Measurements from ENCODE around the gene FOXQ1. TPM values are rescaled to one million over a fixed set of nuclear protein-coding genes. Genes with fewer than 3 reads are reported as not detected.

Gene FOXQ1
- 1.1 TPM for total RNA-seq

DNA sequence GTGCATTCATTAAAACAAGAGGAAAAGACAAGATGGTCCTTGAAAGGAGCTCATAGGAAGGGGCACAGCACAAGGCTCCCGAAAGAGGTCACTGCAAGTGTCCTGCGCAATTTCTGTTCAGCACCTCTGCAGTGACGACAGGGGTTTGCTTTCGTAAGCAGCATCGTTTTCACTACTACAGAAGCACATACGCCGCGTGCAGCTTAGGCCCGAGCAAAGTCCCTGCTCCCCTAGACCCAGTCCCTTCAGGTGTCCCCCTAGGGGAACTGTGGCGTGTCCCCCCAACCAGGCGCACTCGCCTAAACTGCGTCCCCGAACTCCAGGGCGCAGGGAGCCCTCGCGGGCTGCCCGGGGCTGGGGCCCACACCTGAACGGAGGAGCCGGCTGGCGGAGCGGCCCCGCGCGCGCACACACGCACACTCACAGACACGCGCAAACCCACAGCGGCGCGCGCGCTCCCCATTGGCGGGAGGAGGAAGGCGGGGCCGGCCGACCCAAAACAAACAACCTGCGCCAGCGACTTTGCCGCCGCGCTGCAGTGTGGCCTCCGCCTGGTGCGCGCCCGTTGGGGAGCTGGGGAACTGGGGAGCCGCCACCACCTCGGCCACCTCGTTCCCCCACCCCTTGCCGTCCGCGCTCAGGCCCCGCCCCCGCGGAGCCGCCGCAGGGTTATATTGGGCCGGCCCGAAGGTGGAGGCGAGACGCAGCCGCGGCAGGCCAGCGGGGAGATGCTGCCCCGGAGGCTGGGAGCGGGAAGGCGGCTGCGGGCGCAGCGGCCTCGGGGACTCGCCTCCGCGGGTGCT lies at the start of gene FOXQ1:
Gene FOXQ1 (plus strand): TSS at position 699 of the 803 bp plus-strand sequence. CDS start 607 bp downstream, outside the sequence.
- DNase-seq = peak; percentile 38

- DNase-seq = no peak
Measured at GRCh38 chr6:1262704-1263038, 49.2 kb upstream of the FOXQ1 start.

GRCh38 chr6:1263039-1263849 lies 48.7 kb upstream of the FOXQ1 start:
- no peak for DNase-seq

GRCh38 chr6:1263850-1264377 lies 48.0 kb upstream of the FOXQ1 start:
- no peak for DNase-seq

DNA sequence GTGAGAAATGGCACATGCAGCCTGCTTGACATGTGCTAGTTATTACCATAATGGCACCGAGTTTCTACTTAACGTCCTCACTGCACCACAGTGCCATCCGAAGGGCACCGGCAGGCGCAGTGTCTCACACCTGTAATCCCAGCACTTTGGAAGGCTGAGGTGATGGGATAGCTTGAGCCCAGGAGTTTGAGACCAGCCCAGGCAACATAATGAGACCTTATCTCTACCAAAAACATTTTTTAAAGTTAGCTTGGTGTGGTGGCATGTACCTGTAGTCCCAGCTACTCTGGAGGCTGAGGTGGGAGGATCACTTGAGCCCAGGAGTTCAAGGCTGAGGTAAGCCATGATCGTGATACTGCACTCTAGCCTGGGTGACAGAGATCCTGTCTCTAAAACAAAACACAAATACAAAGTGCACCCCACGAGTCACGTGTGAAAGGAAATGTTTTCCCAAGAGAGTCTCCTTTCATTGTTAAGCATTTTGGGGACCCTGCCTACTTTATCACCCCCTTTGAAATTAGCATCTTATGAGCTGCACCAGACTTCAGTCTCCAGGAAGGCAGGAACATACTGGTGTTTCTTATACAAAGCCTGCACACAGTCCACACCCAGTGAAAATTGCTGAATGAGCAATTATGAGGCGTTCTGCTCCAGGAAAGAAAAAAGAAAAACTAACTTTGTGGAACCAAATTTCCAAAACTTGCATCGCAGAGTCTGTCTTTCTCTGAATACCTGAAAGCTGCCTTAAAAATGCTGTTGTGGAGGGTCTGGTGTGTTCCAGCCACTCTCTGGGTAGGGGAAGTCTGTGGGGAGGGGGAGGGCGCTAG lies 47.1 kb upstream of the FOXQ1 start:
- no peak for DNase-seq

GRCh38 chr6:1266686-1267056 lies 45.2 kb upstream of the FOXQ1 start:
- DNase-seq = no peak

DNA sequence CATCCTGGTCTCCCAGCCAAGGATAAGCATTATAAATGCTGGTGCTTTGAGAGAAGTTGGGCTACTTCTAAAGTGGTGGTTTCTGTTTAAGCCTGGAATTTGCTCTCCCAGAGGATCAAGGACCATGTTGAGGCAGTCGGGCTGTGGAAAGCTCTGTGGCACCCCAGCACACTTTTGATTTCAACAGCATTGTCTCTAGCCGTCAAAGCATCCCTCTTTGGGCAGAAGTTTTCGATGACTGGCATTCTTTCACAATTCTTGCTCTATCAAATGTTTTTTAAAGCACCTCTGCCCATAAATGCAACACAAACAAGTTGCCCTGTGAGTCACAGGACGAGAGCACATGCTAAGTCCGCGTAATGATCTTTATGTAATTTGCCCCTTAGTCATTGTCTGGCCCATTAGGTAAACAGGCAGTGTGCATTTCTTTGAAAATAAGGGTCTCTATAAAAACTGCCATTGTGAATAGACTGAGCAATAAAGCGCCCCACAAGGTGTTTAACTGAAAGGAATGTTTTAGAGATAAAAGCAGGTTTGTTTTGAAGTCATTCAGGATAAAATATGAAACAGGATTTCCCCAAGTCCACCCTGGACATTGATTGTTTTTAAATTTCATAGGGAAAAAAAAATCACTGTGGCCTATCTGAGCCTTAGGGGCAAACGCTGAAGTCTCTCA lies 44.7 kb upstream of the FOXQ1 start:
- no peak for DNase-seq

GRCh38 chr6:1267790-1268762 lies 43.8 kb upstream of the FOXQ1 start:
- no peak for DNase-seq

- no peak for DNase-seq
Measured at GRCh38 chr6:1271071-1271763, 40.7 kb upstream of the FOXQ1 start.

GRCh38 chr6:1278061-1278720 lies 33.7 kb upstream of the FOXQ1 start:
- no peak for DNase-seq

GRCh38 chr6:1279065-1279464 lies 32.8 kb upstream of the FOXQ1 start:
- DNase-seq = no peak

- no peak for DNase-seq
Measured at GRCh38 chr6:1280666-1281300, 31.1 kb upstream of the FOXQ1 start.

DNA sequence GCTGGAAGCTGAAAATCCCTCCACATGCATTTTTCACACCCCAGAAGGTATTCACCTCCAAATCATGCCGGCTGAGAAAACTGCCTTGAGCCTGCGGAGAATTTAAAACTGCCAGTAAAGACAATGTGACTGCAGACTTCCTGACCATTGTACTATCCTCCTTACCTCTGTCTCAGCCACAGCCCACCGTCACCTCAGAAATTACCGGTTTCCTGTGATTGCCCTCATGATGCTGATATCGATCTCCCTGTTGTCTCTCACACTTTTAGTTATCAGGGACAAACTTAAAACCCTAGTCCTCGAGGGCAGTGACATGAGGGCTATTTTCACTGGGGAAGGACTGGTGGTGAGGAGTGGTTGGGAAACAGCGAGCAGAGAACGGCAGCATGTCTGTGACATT lies 30.2 kb upstream of the FOXQ1 start:
- DNase-seq = no peak

GRCh38 chr6:1283501-1283900 lies 28.4 kb upstream of the FOXQ1 start:
- DNase-seq = no peak

- no peak for DNase-seq
Measured at GRCh38 chr6:1285556-1285955, 26.3 kb upstream of the FOXQ1 start.

- DNase-seq = no peak
Measured at GRCh38 chr6:1285956-1286355, 25.9 kb upstream of the FOXQ1 start.

- DNase-seq = no peak
Measured at GRCh38 chr6:1287103-1287591, 24.8 kb upstream of the FOXQ1 start.

DNA sequence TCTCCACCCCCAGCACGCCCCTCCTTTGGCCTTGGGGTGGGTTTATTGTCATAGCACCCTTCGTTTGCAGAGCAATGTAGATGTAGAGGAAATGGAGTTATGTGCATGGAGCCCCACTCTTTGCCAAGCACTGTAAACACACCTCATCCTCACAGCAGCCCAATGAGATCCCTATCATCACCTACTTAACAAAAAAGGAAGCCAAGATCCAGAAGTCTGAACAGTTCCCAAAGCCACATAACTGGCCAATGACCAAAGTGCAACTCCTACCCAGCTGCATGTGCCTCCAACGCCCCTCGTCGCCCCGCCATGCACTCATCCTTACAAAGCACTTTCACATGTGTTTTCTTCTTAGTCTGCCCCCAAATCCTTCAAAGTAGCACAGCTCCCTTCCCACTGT lies 21.8 kb upstream of the FOXQ1 start:
- DNase-seq = no peak

DNA sequence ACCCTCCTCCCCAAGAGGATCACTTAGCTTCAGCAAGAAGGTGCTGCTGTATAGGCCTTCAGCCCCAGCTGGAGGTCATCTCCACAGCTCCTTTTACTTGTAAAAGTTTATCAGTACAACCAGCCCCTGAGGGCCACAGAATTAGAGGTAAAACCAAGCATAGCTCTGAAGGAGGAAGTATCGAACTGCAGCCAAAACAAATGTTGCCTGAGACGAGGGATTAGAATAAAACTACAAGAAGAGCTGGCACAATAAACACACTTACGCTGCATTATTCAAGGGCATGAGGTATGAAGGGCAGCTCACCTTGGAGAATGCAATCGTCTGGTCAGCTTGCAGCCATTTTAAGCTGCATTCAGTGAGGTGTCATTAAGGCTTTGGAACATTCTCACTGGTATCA lies 21.1 kb upstream of the FOXQ1 start:
- no peak for DNase-seq

Data from occipital lobe (tissue), 2 donors.